ENCODE measurements around the gene IVL.

The IVL gene

GRCh38 chr1:152899027-152899426, 9.3 kb upstream of the IVL start:
- TF ChIP-seq CTCF (IDR thresholded peaks at IDR 0.05) = no peak

- TF ChIP-seq CTCF (IDR thresholded peaks at IDR 0.05) = no peak
These were observed 8.5 kb upstream of the IVL start for GRCh38 chr1:152899883-152900282.

- no peak for TF ChIP-seq CTCF (IDR thresholded peaks at IDR 0.05)
These were observed 6.7 kb upstream of the IVL start for GRCh38 chr1:152901631-152902030.

- TF ChIP-seq CTCF (IDR thresholded peaks at IDR 0.05) = no peak
These were observed 5.7 kb upstream of the IVL start for GRCh38 chr1:152902636-152903035.

GRCh38 chr1:152904688-152905440, 3.5 kb upstream of the IVL start:
- TF ChIP-seq CTCF (IDR thresholded peaks at IDR 0.05) = no peak

GRCh38 chr1:152906023-152906565, 2.3 kb upstream of the IVL start:
- TF ChIP-seq CTCF (IDR thresholded peaks at IDR 0.05) = no peak

GRCh38 chr1:152909206-152909605, 860 bp downstream of the IVL start:
- TF ChIP-seq CTCF (IDR thresholded peaks at IDR 0.05) = no peak

Measured in LNCAP (cell line).